ENCODE data around the gene PLXNA2.

Gene PLXNA2

GRCh38 chr1:208170252-208170651 is 73.9 kb downstream of the PLXNA2 start:
- no peak overlapping the region for H3K4me3 Mint-ChIP-seq
- peaks cover 11% of the 10 kb centered on the region for H3K27me3 Mint-ChIP-seq
- ATAC-seq (no peak), DNase-seq (no peak)
- H3K4me1 Mint-ChIP-seq, result no peaks in the 10 kb centered on the region
- no peaks in the 10 kb centered on the region for H3K36me3 Mint-ChIP-seq (ENCODE audit: low read depth)
- H3K27ac Mint-ChIP-seq, result no peak overlapping the region
- H3K9me3 Mint-ChIP-seq, result no peaks in the 10 kb centered on the region

- Mint-ChIP-seq H3K9me3 (no peaks in the 10 kb centered on the region), H3K27me3 (peaks cover 17% of the 10 kb centered on the region), H3K4me3 (no peak overlapping the region), H3K27ac (no peak overlapping the region), H3K36me3 (ENCODE audit: low read depth) (no peaks in the 10 kb centered on the region), H3K4me1 (no peaks in the 10 kb centered on the region)
- DNase-seq, result no peak
- ATAC-seq, result no peak
Measured at GRCh38 chr1:208169081-208169879, 74.9 kb downstream of the PLXNA2 start.

- DNase-seq (no peak), ATAC-seq (no peak)
- Mint-ChIP-seq H3K4me3 (no peak overlapping the region), H3K27me3 (peaks cover 25% of the 10 kb centered on the region), H3K9me3 (no peaks in the 10 kb centered on the region), H3K4me1 (no peaks in the 10 kb centered on the region), H3K27ac (no peak overlapping the region), H3K36me3 (ENCODE audit: low read depth) (no peaks in the 10 kb centered on the region)
Measured at GRCh38 chr1:208167261-208167869, 76.8 kb downstream of the PLXNA2 start.

DNA sequence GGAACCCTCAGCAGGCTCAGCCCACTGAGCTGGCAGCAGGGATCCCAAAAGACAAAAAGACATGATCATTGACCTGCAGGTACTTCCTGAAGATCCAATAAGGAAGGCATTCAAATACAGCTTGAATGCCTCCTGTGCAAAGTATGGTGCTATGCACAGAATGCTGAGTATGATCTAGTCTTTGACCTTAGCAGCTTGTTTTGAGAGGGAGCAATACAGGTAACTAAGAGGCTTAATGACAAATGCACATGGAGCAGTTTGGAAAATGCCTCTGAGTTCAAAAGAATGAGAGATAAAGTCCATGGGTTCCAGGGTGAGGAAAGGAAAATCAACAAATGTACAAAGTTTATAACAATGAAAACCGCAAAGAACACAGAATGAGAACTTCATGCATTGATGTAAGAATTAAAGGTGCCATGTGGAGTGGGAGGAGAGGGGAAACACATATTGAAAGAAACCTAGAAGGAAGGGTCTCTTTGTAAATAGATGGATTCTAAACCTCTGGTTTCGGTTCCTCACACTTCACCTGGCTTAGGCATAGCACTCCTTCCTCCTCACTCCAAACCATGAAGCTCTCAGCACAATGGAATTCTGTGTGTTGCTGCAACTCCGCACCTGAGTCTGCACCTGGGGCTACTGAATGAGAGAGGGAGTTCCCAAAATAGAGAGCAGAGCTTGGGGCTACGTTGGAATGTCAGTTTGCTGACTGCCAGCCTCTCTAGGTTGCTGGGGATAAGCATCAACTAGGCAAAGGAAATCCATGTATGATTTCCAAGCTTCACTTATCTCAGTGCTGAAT is 77.6 kb downstream of the PLXNA2 start:
- Mint-ChIP-seq H3K36me3 (ENCODE audit: low read depth) (no peaks in the 10 kb centered on the region), H3K27me3 (peaks cover 24% of the 10 kb centered on the region), H3K9me3 (no peaks in the 10 kb centered on the region), H3K27ac (no peak overlapping the region), H3K4me1 (no peaks in the 10 kb centered on the region), H3K4me3 (no peak overlapping the region)
- ATAC-seq, result no peak
- DNase-seq, result no peak

- Mint-ChIP-seq H3K9me3 (no peaks in the 10 kb centered on the region), H3K4me1 (no peaks in the 10 kb centered on the region), H3K27ac (no peak overlapping the region), H3K4me3 (no peak overlapping the region), H3K36me3 (ENCODE audit: low read depth) (no peaks in the 10 kb centered on the region), H3K27me3 (peaks cover 24% of the 10 kb centered on the region)
- ATAC-seq, result no peak
- no peak for DNase-seq
Measured at GRCh38 chr1:208165659-208166058, 78.5 kb downstream of the PLXNA2 start.

GRCh38 chr1:208164609-208165008 is 79.6 kb downstream of the PLXNA2 start:
- ATAC-seq, result no peak
- DNase-seq, result no peak
- Mint-ChIP-seq H3K36me3 (ENCODE audit: low read depth) (no peaks in the 10 kb centered on the region), H3K4me1 (no peaks in the 10 kb centered on the region), H3K9me3 (no peaks in the 10 kb centered on the region), H3K27ac (no peak overlapping the region), H3K4me3 (no peak overlapping the region), H3K27me3 (peaks cover 24% of the 10 kb centered on the region)

GRCh38 chr1:208163539-208163938 is 80.6 kb downstream of the PLXNA2 start:
- Mint-ChIP-seq H3K27me3 (peaks cover 21% of the 10 kb centered on the region), H3K4me1 (no peaks in the 10 kb centered on the region), H3K27ac (no peak overlapping the region)

GRCh38 chr1:208162903-208163302 is 81.3 kb downstream of the PLXNA2 start:
- Mint-ChIP-seq H3K4me1 (no peaks in the 10 kb centered on the region), H3K27me3 (peaks cover 21% of the 10 kb centered on the region), H3K4me3 (no peak overlapping the region), H3K36me3 (ENCODE audit: low read depth) (no peaks in the 10 kb centered on the region), H3K27ac (no peak overlapping the region), H3K9me3 (no peaks in the 10 kb centered on the region)
- no peak for DNase-seq
- ATAC-seq, result no peak

More at GRCh38 chr1:208163539-208163938, 80.6 kb downstream of the PLXNA2 start:
- ATAC-seq (no peak), DNase-seq (no peak)
- Mint-ChIP-seq H3K9me3 (no peaks in the 10 kb centered on the region), H3K4me3 (no peak overlapping the region), H3K36me3 (ENCODE audit: low read depth) (no peaks in the 10 kb centered on the region)

DNA sequence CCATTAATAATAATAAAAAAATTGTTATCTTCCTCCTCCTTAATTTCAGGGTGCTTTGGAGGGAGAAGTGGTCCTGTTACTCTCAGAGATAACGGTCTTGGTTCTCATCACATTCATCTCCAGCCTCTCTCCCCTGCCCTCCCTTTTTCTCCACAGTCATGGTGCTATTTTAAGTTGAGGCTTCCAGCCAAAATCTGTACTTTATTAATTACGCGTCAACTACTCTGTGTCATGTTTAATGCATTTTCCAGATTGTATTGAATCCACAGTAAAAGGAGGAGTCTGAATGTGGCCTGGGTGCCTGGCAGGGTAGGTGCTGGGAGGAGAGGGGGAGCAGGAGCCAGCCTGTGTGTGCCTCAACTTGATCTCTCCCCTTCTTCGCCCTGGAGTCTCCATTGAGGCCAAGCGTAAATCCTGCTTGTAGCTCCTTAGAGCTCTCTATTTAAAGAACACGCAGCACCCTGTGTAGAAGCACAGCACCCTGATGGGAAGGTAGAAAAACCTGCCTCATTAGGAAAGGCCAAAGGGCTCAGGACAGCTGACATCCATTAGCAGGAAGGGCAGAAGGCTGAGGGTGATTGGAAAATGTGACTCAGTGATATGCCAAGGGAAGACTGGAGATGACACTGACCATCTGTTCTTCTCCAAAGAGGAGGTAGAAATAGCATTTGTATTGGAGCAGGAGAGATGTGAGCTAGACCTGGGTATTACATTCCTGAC is 82.4 kb downstream of the PLXNA2 start:
- H3K4me1 Mint-ChIP-seq, result no peaks in the 10 kb centered on the region
- ATAC-seq (no peak), DNase-seq (no peak)
- H3K27ac Mint-ChIP-seq, result no peak overlapping the region
- no peaks in the 10 kb centered on the region for H3K36me3 Mint-ChIP-seq (ENCODE audit: low read depth)
- no peak overlapping the region for H3K4me3 Mint-ChIP-seq
- peaks cover 21% of the 10 kb centered on the region for H3K27me3 Mint-ChIP-seq
- no peaks in the 10 kb centered on the region for H3K9me3 Mint-ChIP-seq

DNA sequence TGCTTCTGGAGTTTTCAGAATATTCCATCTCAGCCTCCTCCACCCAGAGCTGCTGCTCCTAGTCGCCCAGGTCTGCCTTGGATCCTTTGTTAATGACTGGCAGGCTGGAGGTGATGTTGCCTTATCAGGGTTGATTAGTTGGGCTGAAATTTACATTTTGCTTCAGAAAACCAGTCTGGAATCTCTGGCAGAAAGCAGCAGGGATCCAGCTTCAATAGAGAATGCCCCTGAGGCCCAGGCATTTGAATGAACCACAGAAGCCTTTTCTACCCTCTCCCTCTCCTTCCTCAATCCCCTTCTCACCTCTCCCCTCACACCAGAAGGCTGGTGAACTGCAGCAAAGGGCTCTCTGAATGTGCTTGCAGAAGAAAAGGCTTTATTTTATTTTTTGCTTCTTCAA is 83.2 kb downstream of the PLXNA2 start:
- DNase-seq (no peak), ATAC-seq (no peak)
- Mint-ChIP-seq H3K4me1 (no peaks in the 10 kb centered on the region), H3K4me3 (no peak overlapping the region), H3K27me3 (peaks cover 21% of the 10 kb centered on the region), H3K9me3 (no peaks in the 10 kb centered on the region), H3K36me3 (ENCODE audit: low read depth) (no peaks in the 10 kb centered on the region), H3K27ac (no peak overlapping the region)

GRCh38 chr1:208160259-208160819 is 83.8 kb downstream of the PLXNA2 start:
- Mint-ChIP-seq H3K36me3 (ENCODE audit: low read depth) (no peaks in the 10 kb centered on the region), H3K27me3 (peaks cover 15% of the 10 kb centered on the region), H3K27ac (no peak overlapping the region), H3K4me3 (no peak overlapping the region), H3K9me3 (no peaks in the 10 kb centered on the region), H3K4me1 (no peaks in the 10 kb centered on the region)
- ATAC-seq, result no peak
- no peak for DNase-seq

- ATAC-seq (no peak), DNase-seq (no peak)
- H3K36me3 Mint-ChIP-seq (ENCODE audit: low read depth), result no peaks in the 10 kb centered on the region
- no peaks in the 10 kb centered on the region for H3K4me1 Mint-ChIP-seq
- peaks cover 10% of the 10 kb centered on the region for H3K27me3 Mint-ChIP-seq
- H3K4me3 Mint-ChIP-seq, result no peak overlapping the region
- H3K27ac Mint-ChIP-seq, result no peak overlapping the region
- no peaks in the 10 kb centered on the region for H3K9me3 Mint-ChIP-seq
Measured at GRCh38 chr1:208159555-208160258, 84.5 kb downstream of the PLXNA2 start.

- Mint-ChIP-seq H3K36me3 (ENCODE audit: low read depth) (no peaks in the 10 kb centered on the region), H3K4me1 (no peaks in the 10 kb centered on the region), H3K27me3 (peaks cover 7% of the 10 kb centered on the region), H3K9me3 (no peaks in the 10 kb centered on the region), H3K27ac (no peak overlapping the region), H3K4me3 (no peak overlapping the region)
- ATAC-seq (no peak), DNase-seq (no peak)
Measured at GRCh38 chr1:208158640-208159554, 85.3 kb downstream of the PLXNA2 start.
